AG20443 (cell line): ENCODE measurements around the gene SHROOM1.

Experiments
- DNase-seq: peaks from one replicate; pipeline ENCODE4 v3.0.0; 2012; ENCODE audit warnings: low spot score, mixed read lengths

The SHROOM1 gene

DNA sequence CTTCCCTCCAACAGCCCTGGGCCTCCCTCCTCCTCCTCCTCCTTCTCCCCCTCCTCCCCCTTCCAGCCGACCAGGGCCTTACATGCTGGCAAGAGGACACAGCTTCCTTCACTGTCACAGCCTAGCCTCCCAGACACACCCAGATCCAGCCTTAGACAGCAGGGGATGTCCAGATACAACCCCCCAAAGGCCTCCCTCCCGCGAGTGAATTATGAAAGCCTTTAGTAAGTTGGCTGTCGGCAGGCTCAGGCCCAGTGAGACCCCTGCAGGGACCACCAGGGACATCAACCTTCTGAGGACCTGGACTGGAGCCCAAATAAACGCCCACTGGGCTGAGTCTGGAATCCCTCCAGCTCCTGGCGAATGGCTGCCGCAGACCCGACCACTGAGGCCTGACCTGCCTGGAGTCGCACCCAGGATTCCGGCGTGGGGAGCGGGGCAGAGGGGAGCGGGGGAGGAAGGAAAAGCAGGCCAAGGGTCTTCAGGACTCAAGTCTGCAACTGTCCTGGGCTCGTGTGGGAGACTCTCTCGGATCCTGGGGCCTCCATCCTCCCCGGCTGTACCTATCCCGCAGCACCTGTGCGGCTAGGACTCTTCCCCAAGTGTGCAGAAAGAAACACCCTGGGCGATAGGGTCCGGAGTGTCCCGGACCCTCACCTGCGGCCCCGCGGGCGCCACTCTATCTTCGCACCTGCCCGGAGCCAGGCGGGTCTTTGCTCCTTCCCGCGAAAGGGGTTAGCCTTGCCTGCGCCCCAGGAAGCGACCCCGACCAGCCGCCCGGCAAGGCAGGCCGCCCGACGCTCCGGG is 54.1 kb downstream of the SHROOM1 start:
- DNase-seq = peak; percentile 53

DNA sequence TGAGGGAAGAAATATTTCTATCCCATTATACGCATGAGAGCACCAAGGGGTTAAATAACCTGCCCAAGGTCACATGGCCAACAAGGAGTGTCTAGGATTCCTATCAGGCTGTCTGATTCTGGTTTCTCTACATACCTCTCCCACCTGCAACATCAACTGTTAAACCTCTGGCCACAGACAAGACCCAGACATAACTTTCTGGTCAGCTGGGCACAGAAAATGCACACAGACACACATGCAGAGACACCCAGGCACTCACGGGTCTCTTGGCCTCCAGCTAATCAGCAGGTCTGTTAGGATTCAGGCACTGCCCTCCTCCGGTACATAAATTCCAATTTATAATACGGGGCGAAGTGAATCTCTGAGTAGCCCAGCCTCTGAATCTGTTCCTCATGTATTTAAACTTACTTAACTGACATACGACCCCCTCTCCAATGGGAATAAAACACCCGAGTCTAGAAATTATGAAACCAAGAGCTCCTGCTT is 54.9 kb downstream of the SHROOM1 start:
- no peak for DNase-seq

GRCh38 chr5:132774896-132775295 is 55.6 kb downstream of the SHROOM1 start:
- no peak for DNase-seq

- DNase-seq = no peak
These were observed 56.0 kb downstream of the SHROOM1 start for GRCh38 chr5:132774406-132774805.

DNA sequence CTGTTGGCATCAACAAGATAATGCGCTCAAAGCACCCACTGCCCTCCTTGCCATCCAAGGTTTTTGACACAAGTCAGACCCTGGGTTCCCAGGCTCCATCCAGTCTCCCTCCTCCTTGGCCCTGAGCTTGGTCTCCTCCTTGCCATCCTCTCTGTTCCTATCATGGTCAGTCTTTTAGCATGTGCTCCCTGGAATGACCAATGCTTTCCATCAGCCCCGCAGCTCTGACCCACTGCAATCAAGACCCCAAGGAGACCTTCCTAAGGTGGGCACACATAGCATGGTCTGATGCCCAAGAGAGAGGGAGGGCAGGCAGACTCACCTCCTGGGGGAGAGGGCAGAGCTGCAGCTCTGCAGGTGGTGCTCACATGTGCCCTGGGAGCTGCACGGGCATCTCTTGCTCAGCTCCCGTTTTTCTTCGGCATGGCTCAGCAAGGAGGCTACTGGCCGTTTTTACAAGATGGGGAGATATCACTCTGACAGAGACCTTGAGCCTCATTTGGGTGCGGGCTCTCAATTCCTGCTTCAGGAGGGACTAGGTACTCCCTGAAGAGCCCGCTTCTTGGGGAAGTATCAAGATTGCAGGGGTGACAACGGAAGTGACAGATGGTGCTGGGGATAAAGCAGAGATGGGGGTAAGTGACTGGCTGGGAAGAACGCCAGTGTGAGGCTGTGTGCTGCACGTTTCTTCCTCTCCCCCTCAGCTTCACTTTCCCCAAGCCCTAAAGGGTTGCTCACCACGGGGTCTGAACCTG is 56.7 kb downstream of the SHROOM1 start:
- DNase-seq = no peak

GRCh38 chr5:132773114-132773513 is 57.3 kb downstream of the SHROOM1 start:
- DNase-seq = no peak

DNA sequence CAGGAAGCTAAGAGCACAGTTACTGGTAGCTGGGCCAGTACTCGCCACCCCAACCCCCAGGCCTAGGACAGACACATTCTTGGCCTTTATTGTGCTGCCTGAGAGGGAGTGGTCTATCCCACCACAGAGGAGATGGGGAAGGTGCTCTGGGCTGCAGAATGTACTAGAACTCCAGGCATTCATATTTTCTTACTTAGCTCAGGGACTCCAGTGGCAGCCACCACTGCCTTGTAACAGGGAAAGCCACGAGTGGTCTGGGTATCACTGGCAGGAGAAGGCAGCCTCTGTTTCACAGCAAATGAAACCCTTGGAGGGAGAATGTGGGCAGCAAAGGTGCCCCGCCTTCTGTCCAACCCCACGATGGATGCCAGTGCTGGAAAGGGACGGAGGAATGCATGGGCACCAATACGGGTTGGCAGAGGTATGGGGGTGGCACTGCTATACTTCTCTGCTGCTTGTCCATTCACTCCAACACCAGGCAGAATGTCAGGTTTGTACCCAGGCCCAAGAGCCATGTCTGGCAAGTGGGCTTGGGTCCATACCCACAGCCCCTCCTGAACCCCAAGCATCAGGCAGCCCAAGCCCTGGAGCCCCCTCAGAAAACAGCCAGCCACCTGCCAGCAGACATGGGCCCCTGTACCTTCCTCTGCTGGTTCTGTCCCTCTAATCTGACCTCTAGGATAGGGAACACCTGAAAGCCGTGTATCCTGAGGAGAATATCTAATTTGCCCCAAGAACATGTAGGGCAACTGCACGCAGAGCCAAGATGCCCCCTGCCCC is 58.0 kb downstream of the SHROOM1 start:
- no peak for DNase-seq
